ENCODE measurements around the gene CDKN2B-AS1.

The CDKN2B-AS1 gene

GRCh38 chr9:22005021-22005701 is 10.6 kb downstream of the CDKN2B-AS1 start:
- Histone ChIP-seq H3K36me3 (ENCODE audit: control insufficient read depth in 5 of 5, insufficient read depth in 5 of 5, low read length in 5 of 5) (peaks cover 0 to 8% (median 5%) of the 10 kb centered on the region in 5 donors), H3K27me3 (ENCODE audit: control insufficient read depth in 5 of 5, insufficient read depth in 4 of 5, low read length in 5 of 5) (peaks cover 0 to 13% (median 3%) of the 10 kb centered on the region in 5 donors), H3K9ac (ENCODE audit: low read length in 5 of 5) (no peak overlapping the region), H3K9me3 (ENCODE audit: control insufficient read depth in 5 of 5, low read length in 5 of 5) (no peaks in the 10 kb centered on the region), H3K4me1 (ENCODE audit: control insufficient read depth in 5 of 5, insufficient read depth in 5 of 5, low read length in 5 of 5) (peaks cover 2 to 60% (median 32%) of the 10 kb centered on the region in 5 donors), H3K4me3 (ENCODE audit: low read depth in 1 of 5, low read length in 5 of 5) (peak overlapping the region; percentile 13 to 63 (median 45)), H3K27ac (ENCODE audit: low read depth, low read length) (no peak overlapping the region)

GRCh38 chr9:22005702-22006606 is 11.4 kb downstream of the CDKN2B-AS1 start:
- Histone ChIP-seq H3K4me1 (ENCODE audit: control insufficient read depth in 5 of 5, insufficient read depth in 5 of 5, low read length in 5 of 5) (peaks cover 2 to 60% (median 32%) of the 10 kb centered on the region in 5 donors), H3K27me3 (ENCODE audit: control insufficient read depth in 5 of 5, insufficient read depth in 4 of 5, low read length in 5 of 5) (peaks cover 0 to 13% (median 3%) of the 10 kb centered on the region in 5 donors), H3K9me3 (ENCODE audit: control insufficient read depth in 5 of 5, low read length in 5 of 5) (no peaks in the 10 kb centered on the region), H3K9ac (ENCODE audit: low read length in 5 of 5) (peak overlapping the region in 1 of 5 donors; percentile 22), H3K36me3 (ENCODE audit: control insufficient read depth in 5 of 5, insufficient read depth in 5 of 5, low read length in 5 of 5) (peaks cover 0 to 8% (median 5%) of the 10 kb centered on the region in 5 donors), H3K27ac (ENCODE audit: low read depth, low read length) (no peak overlapping the region), H3K4me3 (ENCODE audit: low read depth in 1 of 5, low read length in 5 of 5) (peak overlapping the region; percentile 13 to 63 (median 45))

GRCh38 chr9:22008384-22008716 is 13.8 kb downstream of the CDKN2B-AS1 start:
- H3K27ac ChIP-seq (ENCODE audit: low read depth, low read length): peak overlapping the region; percentile 86
- H3K9me3 ChIP-seq (ENCODE audit: control insufficient read depth in 5 of 5, low read length in 5 of 5): no peaks in the 10 kb centered on the region
- peaks cover 0 to 13% (median 3%) of the 10 kb centered on the region in 5 donors for H3K27me3 ChIP-seq (ENCODE audit: control insufficient read depth in 5 of 5, insufficient read depth in 4 of 5, low read length in 5 of 5)
- peaks cover 0 to 8% (median 5%) of the 10 kb centered on the region in 5 donors for H3K36me3 ChIP-seq (ENCODE audit: control insufficient read depth in 5 of 5, insufficient read depth in 5 of 5, low read length in 5 of 5)
- peak overlapping the region; percentile 65 to 99 (median 87) for H3K4me3 ChIP-seq (ENCODE audit: low read depth in 1 of 5, low read length in 5 of 5)
- peaks cover 2 to 49% (median 32%) of the 10 kb centered on the region in 5 donors for H3K4me1 ChIP-seq (ENCODE audit: control insufficient read depth in 5 of 5, insufficient read depth in 5 of 5, low read length in 5 of 5)
- peak overlapping the region in 4 of 5 donors; percentile 79 to 91 (median 84) for H3K9ac ChIP-seq (ENCODE audit: low read length in 5 of 5)

- Histone ChIP-seq H3K27ac (ENCODE audit: low read depth, low read length) (peak within 1 kb of the TSS; percentile 86), H3K4me1 (ENCODE audit: control insufficient read depth in 5 of 5, insufficient read depth in 5 of 5, low read length in 5 of 5) (peaks cover 2 to 46% (median 32%) of the 10 kb centered on the region in 5 donors), H3K9ac (ENCODE audit: low read length in 5 of 5) (peak within 1 kb of the TSS; percentile 77 to 91 (median 82)), H3K36me3 (ENCODE audit: control insufficient read depth in 5 of 5, insufficient read depth in 5 of 5, low read length in 5 of 5) (peaks cover 0 to 8% (median 3%) of the 10 kb centered on the region in 5 donors), H3K27me3 (ENCODE audit: control insufficient read depth in 5 of 5, insufficient read depth in 4 of 5, low read length in 5 of 5) (peaks cover 0 to 13% (median 3%) of the 10 kb centered on the region in 5 donors), H3K9me3 (ENCODE audit: control insufficient read depth in 5 of 5, low read length in 5 of 5) (no peaks in the 10 kb centered on the region), H3K4me3 (ENCODE audit: low read depth in 1 of 5, low read length in 5 of 5) (peak within 1 kb of the TSS; percentile 65 to 99 (median 87))
These were observed 14.3 kb downstream of the CDKN2B-AS1 start, which contains the start of gene CDKN2B for GRCh38 chr9:22008717-22009505. TSS of gene CDKN2B (minus strand) at chr9:22009305. CDS start at chr9:22008953, 352 bp downstream.

GRCh38 chr9:22009506-22009867 is 14.9 kb downstream of the CDKN2B-AS1 start:
- peak overlapping the region; percentile 50 for H3K27ac ChIP-seq (ENCODE audit: low read depth, low read length)
- no peaks in the 10 kb centered on the region for H3K9me3 ChIP-seq (ENCODE audit: control insufficient read depth in 5 of 5, low read length in 5 of 5)
- peak overlapping the region; percentile 48 to 99 (median 86) for H3K4me3 ChIP-seq (ENCODE audit: low read depth in 1 of 5, low read length in 5 of 5)
- H3K9ac ChIP-seq (ENCODE audit: low read length in 5 of 5): no peak overlapping the region
- H3K36me3 ChIP-seq (ENCODE audit: control insufficient read depth in 5 of 5, insufficient read depth in 5 of 5, low read length in 5 of 5): peaks cover 0 to 8% (median 0%) of the 10 kb centered on the region in 5 donors
- peaks cover 2 to 40% (median 32%) of the 10 kb centered on the region in 5 donors for H3K4me1 ChIP-seq (ENCODE audit: control insufficient read depth in 5 of 5, insufficient read depth in 5 of 5, low read length in 5 of 5)
- H3K27me3 ChIP-seq (ENCODE audit: control insufficient read depth in 5 of 5, insufficient read depth in 4 of 5, low read length in 5 of 5): peaks cover 0 to 13% (median 3%) of the 10 kb centered on the region in 5 donors

GRCh38 chr9:22010866-22011625 is 16.5 kb downstream of the CDKN2B-AS1 start:
- H3K27ac ChIP-seq (ENCODE audit: low read depth, low read length): no peak overlapping the region
- no peaks in the 10 kb centered on the region for H3K9me3 ChIP-seq (ENCODE audit: control insufficient read depth in 5 of 5, low read length in 5 of 5)
- H3K27me3 ChIP-seq (ENCODE audit: control insufficient read depth in 5 of 5, insufficient read depth in 4 of 5, low read length in 5 of 5): peaks cover 0 to 3% (median 0%) of the 10 kb centered on the region in 5 donors
- no peak overlapping the region for H3K9ac ChIP-seq (ENCODE audit: low read length in 5 of 5)
- no peak overlapping the region for H3K4me3 ChIP-seq (ENCODE audit: low read depth in 1 of 5, low read length in 5 of 5)
- H3K4me1 ChIP-seq (ENCODE audit: control insufficient read depth in 5 of 5, insufficient read depth in 5 of 5, low read length in 5 of 5): peaks cover 2 to 25% (median 16%) of the 10 kb centered on the region in 5 donors
- no peaks in the 10 kb centered on the region for H3K36me3 ChIP-seq (ENCODE audit: control insufficient read depth in 5 of 5, insufficient read depth in 5 of 5, low read length in 5 of 5)

GRCh38 chr9:22022396-22022795 is 27.8 kb downstream of the CDKN2B-AS1 start:
- no peak overlapping the region for H3K4me3 ChIP-seq (ENCODE audit: low read depth in 1 of 5, low read length in 5 of 5)
- no peak overlapping the region for H3K9ac ChIP-seq (ENCODE audit: low read length in 5 of 5)
- H3K36me3 ChIP-seq (ENCODE audit: control insufficient read depth in 5 of 5, insufficient read depth in 5 of 5, low read length in 5 of 5): no peaks in the 10 kb centered on the region
- H3K4me1 ChIP-seq (ENCODE audit: control insufficient read depth in 5 of 5, insufficient read depth in 5 of 5, low read length in 5 of 5): no peaks in the 10 kb centered on the region
- H3K9me3 ChIP-seq (ENCODE audit: control insufficient read depth in 5 of 5, low read length in 5 of 5): no peaks in the 10 kb centered on the region
- H3K27me3 ChIP-seq (ENCODE audit: control insufficient read depth in 5 of 5, insufficient read depth in 4 of 5, low read length in 5 of 5): no peaks in the 10 kb centered on the region
- no peak overlapping the region for H3K27ac ChIP-seq (ENCODE audit: low read depth, low read length)

- Histone ChIP-seq H3K36me3 (ENCODE audit: control insufficient read depth in 5 of 5, insufficient read depth in 5 of 5, low read length in 5 of 5) (no peaks in the 10 kb centered on the region), H3K9me3 (ENCODE audit: control insufficient read depth in 5 of 5, low read length in 5 of 5) (no peaks in the 10 kb centered on the region), H3K27me3 (ENCODE audit: control insufficient read depth in 5 of 5, insufficient read depth in 4 of 5, low read length in 5 of 5) (no peaks in the 10 kb centered on the region), H3K9ac (ENCODE audit: low read length in 5 of 5) (no peak overlapping the region), H3K27ac (ENCODE audit: low read depth, low read length) (no peak overlapping the region), H3K4me1 (ENCODE audit: control insufficient read depth in 5 of 5, insufficient read depth in 5 of 5, low read length in 5 of 5) (no peaks in the 10 kb centered on the region), H3K4me3 (ENCODE audit: low read depth in 1 of 5, low read length in 5 of 5) (no peak overlapping the region)
These were observed 32.1 kb downstream of the CDKN2B-AS1 start for GRCh38 chr9:22026696-22027095.

GRCh38 chr9:22028394-22028793 is 33.8 kb downstream of the CDKN2B-AS1 start:
- Histone ChIP-seq H3K27ac (ENCODE audit: low read depth, low read length) (no peak overlapping the region), H3K27me3 (ENCODE audit: control insufficient read depth in 5 of 5, insufficient read depth in 4 of 5, low read length in 5 of 5) (no peaks in the 10 kb centered on the region), H3K9ac (ENCODE audit: low read length in 5 of 5) (no peak overlapping the region), H3K4me3 (ENCODE audit: low read depth in 1 of 5, low read length in 5 of 5) (no peak overlapping the region), H3K4me1 (ENCODE audit: control insufficient read depth in 5 of 5, insufficient read depth in 5 of 5, low read length in 5 of 5) (no peaks in the 10 kb centered on the region), H3K36me3 (ENCODE audit: control insufficient read depth in 5 of 5, insufficient read depth in 5 of 5, low read length in 5 of 5) (no peaks in the 10 kb centered on the region), H3K9me3 (ENCODE audit: control insufficient read depth in 5 of 5, low read length in 5 of 5) (no peaks in the 10 kb centered on the region)

Data from subcutaneous abdominal adipose tissue (tissue), 5 donors.